HepG2 (cell line): ENCODE results near the gene IRF3. TPM values are rescaled to one million over a fixed set of nuclear protein-coding genes. Genes with fewer than 3 reads are reported as not detected.
A peak's percentile ranks its signal among the peaks of the same experiment; 100 is the strongest.

Source experiments
- CSRNP2 ChIP-seq: sonication (generic); formaldehyde crosslinking; conservative IDR thresholded peaks from 2 replicates; pipeline ENCODE4 v1.8.0; 2022; ENCODE audit warnings: low read depth, missing genetic modification reagents
- ELF3 ChIP-seq: IDR thresholded peaks from 2 replicates; pipeline ENCODE4 v1.6.1; 2016; ENCODE audit warnings: missing genetic modification reagents, missing compliant biosample characterization
- NCOA1 ChIP-seq: sonication (generic); formaldehyde crosslinking; IDR thresholded peaks from 2 replicates; pipeline ENCODE4 v1.9.0; 2021; ENCODE audit warnings: missing genetic modification reagents
- NR2F1 ChIP-seq, 2 experiments: fragments of 450-650 bp in 1 of 2; formaldehyde crosslinking in 1 of 2; IDR thresholded peaks; 2 replicates each; pipeline versions ENCODE4 v1.5.0 to v1.6.1; 2016 to 2020; ENCODE audit warnings: mild to moderate bottlenecking in 1 of 2, missing compliant biosample characterization in 1 of 2, missing genetic modification reagents in 1 of 2, moderate library complexity in 1 of 2
- PATZ1 ChIP-seq: sonication (generic); formaldehyde crosslinking; IDR thresholded peaks from 2 replicates; pipeline ENCODE4 v1.4.0; 2020; ENCODE audit warnings: missing genetic modification reagents
- SRF ChIP-seq: IDR thresholded peaks from 2 replicates; pipeline ENCODE4 v1.6.1; 2011; ENCODE audit warnings: mild to moderate bottlenecking, low read depth, low read length, moderate library complexity
- TGIF2 ChIP-seq: IDR thresholded peaks from 2 replicates; pipeline ENCODE4 v1.6.1; 2016; ENCODE audit warnings: control low read depth, missing compliant biosample characterization
- ZKSCAN8 ChIP-seq: IDR thresholded peaks from 2 replicates; pipeline ENCODE4 v1.6.1; 2016; ENCODE audit warnings: borderline replicate concordance, missing genetic modification reagents, missing compliant biosample characterization
- ZMYM3 ChIP-seq: sonication (generic); formaldehyde crosslinking; IDR thresholded peaks from 2 replicates; pipeline ENCODE4 v1.5.1; 2020; ENCODE audit warnings: mild to moderate bottlenecking, missing genetic modification reagents
- ZNF256 ChIP-seq: sonication (generic); formaldehyde crosslinking; conservative IDR thresholded peaks from 2 replicates; pipeline ENCODE4 v1.4.0; 2020; ENCODE audit warnings: missing genetic modification reagents
- ZNF30 ChIP-seq: sonication (generic); formaldehyde crosslinking; IDR thresholded peaks from 2 replicates; pipeline ENCODE4 v1.5.0; 2020; ENCODE audit warnings: mild to moderate bottlenecking, missing genetic modification reagents
- polyA plus RNA-seq, 8 experiments: library from polyadenylated mRNA; depleted of rRNA in 3 of 8; stranded (reverse) in 7 of 8; unstranded in 1 of 8; fragments of >200 nt; fragmentation: Illumina TruSeq in 4 of 8; extraction: Trizol in 4 of 8; gene quantifications; 2 replicates each; pipeline versions ENCODE4 v1.2.1 to v1.2.3, GENCODE V29; 2011 to 2016; ENCODE audit warnings: low read depth in 4 of 8, missing spikeins in 1 of 8, mixed read lengths in 1 of 8; ENCODE audit not compliant: insufficient read depth in 1 of 8
- total RNA-seq, 5 experiments: library from RNA; depleted of rRNA; stranded (reverse); fragments of >200 nt; fragmentation: Illumina TruSeq; extraction: Trizol; gene quantifications; 2 replicates each; pipeline ENCODE4 v1.2.3, GENCODE V29; 2016; ENCODE audit warnings: low read depth in 1 of 5
- TF ChIP-seq, protein P1 (sequence below): IDR thresholded peaks from 2 replicates; pipeline ENCODE4 v1.6.1; 2016
- TF ChIP-seq, protein P2 (sequence below): sonication (generic); formaldehyde crosslinking; IDR thresholded peaks from 2 replicates; pipeline ENCODE4 v1.8.0; 2022; ENCODE audit warnings: mild to moderate bottlenecking, missing genetic modification reagents; ENCODE audit not compliant: insufficient replicate concordance
- TF ChIP-seq, protein P3 (sequence below): sonication (generic); formaldehyde crosslinking; IDR thresholded peaks from 2 replicates; pipeline ENCODE4 v1.4.0; 2020; ENCODE audit warnings: missing genetic modification reagents
- TF ChIP-seq, protein P4 (sequence below): IDR thresholded peaks from 2 replicates; pipeline ENCODE4 v1.6.1; 2016; ENCODE audit warnings: mild to moderate bottlenecking, missing biosample characterization, missing genetic modification reagents

The IRF3 gene
- total and polyA plus RNA-seq, 2 of the 13 experiments (the other 11 are each of a cell fraction or from before 2014, with no cell fraction given), result 61.9 to 65.5 TPM

- TF ChIP-seq, protein P1, sequence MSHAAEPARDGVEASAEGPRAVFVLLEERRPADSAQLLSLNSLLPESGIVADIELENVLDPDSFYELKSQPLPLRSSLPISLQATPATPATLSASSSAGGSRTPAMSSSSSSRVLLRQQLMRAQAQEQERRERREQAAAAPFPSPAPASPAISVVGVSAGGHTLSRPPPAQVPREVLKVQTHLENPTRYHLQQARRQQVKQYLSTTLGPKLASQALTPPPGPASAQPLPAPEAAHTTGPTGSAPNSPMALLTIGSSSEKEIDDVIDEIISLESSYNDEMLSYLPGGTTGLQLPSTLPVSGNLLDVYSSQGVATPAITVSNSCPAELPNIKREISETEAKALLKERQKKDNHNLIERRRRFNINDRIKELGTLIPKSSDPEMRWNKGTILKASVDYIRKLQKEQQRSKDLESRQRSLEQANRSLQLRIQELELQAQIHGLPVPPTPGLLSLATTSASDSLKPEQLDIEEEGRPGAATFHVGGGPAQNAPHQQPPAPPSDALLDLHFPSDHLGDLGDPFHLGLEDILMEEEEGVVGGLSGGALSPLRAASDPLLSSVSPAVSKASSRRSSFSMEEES (CRISPR knock-in tag), result 0 out of 2 replicates have a peak, but pooled peaks have one; percentile 32
- TF ChIP-seq ELF3 (CRISPR knock-in tag) (peak; percentile 51; the same call in 1 of the 2 replicates), ZMYM3 (CRISPR knock-in tag) (no peak), ZNF30 (CRISPR knock-in tag) (no peak), PATZ1 (CRISPR knock-in tag) (peak; percentile 95), NR2F1 (CRISPR knock-in tag; IDR thresholded peaks at IDR 0.05) (no peak; a peak in 1 of 4 replicates), ZKSCAN8 (CRISPR knock-in tag) (0 out of 2 replicates have a peak, but pooled peaks have one; percentile 28), CSRNP2 (CRISPR knock-in tag) (no peak), SRF (no peak), ZNF256 (no peak), TGIF2 (CRISPR knock-in tag) (peak; percentile 79), NCOA1 (CRISPR knock-in tag) (no peak)
- TF ChIP-seq, protein P2, sequence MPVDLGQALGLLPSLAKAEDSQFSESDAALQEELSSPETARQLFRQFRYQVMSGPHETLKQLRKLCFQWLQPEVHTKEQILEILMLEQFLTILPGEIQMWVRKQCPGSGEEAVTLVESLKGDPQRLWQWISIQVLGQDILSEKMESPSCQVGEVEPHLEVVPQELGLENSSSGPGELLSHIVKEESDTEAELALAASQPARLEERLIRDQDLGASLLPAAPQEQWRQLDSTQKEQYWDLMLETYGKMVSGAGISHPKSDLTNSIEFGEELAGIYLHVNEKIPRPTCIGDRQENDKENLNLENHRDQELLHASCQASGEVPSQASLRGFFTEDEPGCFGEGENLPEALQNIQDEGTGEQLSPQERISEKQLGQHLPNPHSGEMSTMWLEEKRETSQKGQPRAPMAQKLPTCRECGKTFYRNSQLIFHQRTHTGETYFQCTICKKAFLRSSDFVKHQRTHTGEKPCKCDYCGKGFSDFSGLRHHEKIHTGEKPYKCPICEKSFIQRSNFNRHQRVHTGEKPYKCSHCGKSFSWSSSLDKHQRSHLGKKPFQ (CRISPR knock-in tag), result no peak
- TF ChIP-seq, protein P3, sequence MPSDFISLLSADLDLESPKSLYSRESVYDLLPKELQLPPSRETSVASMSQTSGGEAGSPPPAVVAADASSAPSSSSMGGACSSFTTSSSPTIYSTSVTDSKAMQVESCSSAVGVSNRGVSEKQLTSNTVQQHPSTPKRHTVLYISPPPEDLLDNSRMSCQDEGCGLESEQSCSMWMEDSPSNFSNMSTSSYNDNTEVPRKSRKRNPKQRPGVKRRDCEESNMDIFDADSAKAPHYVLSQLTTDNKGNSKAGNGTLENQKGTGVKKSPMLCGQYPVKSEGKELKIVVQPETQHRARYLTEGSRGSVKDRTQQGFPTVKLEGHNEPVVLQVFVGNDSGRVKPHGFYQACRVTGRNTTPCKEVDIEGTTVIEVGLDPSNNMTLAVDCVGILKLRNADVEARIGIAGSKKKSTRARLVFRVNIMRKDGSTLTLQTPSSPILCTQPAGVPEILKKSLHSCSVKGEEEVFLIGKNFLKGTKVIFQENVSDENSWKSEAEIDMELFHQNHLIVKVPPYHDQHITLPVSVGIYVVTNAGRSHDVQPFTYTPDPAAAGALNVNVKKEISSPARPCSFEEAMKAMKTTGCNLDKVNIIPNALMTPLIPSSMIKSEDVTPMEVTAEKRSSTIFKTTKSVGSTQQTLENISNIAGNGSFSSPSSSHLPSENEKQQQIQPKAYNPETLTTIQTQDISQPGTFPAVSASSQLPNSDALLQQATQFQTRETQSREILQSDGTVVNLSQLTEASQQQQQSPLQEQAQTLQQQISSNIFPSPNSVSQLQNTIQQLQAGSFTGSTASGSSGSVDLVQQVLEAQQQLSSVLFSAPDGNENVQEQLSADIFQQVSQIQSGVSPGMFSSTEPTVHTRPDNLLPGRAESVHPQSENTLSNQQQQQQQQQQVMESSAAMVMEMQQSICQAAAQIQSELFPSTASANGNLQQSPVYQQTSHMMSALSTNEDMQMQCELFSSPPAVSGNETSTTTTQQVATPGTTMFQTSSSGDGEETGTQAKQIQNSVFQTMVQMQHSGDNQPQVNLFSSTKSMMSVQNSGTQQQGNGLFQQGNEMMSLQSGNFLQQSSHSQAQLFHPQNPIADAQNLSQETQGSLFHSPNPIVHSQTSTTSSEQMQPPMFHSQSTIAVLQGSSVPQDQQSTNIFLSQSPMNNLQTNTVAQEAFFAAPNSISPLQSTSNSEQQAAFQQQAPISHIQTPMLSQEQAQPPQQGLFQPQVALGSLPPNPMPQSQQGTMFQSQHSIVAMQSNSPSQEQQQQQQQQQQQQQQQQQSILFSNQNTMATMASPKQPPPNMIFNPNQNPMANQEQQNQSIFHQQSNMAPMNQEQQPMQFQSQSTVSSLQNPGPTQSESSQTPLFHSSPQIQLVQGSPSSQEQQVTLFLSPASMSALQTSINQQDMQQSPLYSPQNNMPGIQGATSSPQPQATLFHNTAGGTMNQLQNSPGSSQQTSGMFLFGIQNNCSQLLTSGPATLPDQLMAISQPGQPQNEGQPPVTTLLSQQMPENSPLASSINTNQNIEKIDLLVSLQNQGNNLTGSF (CRISPR knock-in tag), result 0 out of 2 replicates have a peak, but pooled peaks have one; percentile 27
- TF ChIP-seq, protein P4, sequence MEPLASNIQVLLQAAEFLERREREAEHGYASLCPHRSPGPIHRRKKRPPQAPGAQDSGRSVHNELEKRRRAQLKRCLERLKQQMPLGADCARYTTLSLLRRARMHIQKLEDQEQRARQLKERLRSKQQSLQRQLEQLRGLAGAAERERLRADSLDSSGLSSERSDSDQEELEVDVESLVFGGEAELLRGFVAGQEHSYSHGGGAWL (CRISPR knock-in tag), result peak; percentile 95
These were observed 11.7 kb upstream of the IRF3 start, which contains the start of gene PRMT1 (continued) for GRCh38 chr19:49677231-49677900.
